Nephron progenitor cell (in vitro differentiated cells): ENCODE results near the gene LYPD8.

ENCODE experiments used
- DNase-seq: peaks from one replicate; pipeline ENCODE4 v3.0.0; 2021
- H3K27ac Mint-ChIP-seq: 2 replicates; pipeline ENCODE4 v1.8.0; 2021; ENCODE audit warnings: mild to moderate bottlenecking, moderate library complexity, mixed read lengths
- H3K27me3 Mint-ChIP-seq: 2 replicates; pipeline ENCODE4 v1.8.0; 2021; ENCODE audit warnings: mild to moderate bottlenecking, low read depth, mixed read lengths; ENCODE audit not compliant: poor library complexity
- H3K36me3 Mint-ChIP-seq: 2 replicates; pipeline ENCODE4 v1.8.0; 2021; ENCODE audit warnings: low read depth, mixed read lengths
- H3K4me1 Mint-ChIP-seq: 2 replicates; pipeline ENCODE4 v1.8.0; 2021; ENCODE audit warnings: mixed read lengths
- H3K4me3 Mint-ChIP-seq: 2 replicates; pipeline ENCODE4 v1.8.0; 2021; ENCODE audit warnings: mild to moderate bottlenecking, moderate library complexity, mixed read lengths
- H3K9me3 Mint-ChIP-seq: 2 replicates; pipeline ENCODE4 v1.8.0; 2021; ENCODE audit warnings: mild to moderate bottlenecking, moderate library complexity, mixed read lengths
- TF ChIP-seq, protein P1 (sequence below): fragments of 200-600 bp; sonication (generic); IDR thresholded peaks from 2 replicates; pipeline ENCODE4 v1.5.0; 2021; ENCODE audit warnings: antibody characterized with exemption

Gene LYPD8

DNA sequence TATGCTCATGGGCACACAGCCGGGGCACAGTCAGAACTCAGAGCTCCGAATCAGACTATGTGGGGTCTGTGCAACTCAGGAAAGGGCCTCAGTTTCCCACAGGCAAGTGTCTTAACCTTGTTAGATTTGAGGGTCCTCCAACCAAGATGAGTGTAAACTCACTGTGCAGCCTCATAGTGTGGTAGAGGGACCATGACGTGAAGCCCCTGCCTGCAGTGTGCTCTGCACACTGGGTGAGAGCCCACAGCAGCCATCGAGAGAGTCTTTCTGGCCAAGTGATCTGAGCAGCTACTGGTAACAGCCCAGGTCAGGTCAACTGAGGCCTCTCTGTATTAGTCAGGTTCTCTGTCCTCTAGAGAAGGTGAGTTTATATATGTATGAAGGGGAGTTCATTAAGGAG, 592 bp upstream of the LYPD8 start:
- no peaks in the 10 kb centered on the region for H3K36me3 Mint-ChIP-seq
- no peaks in the 10 kb centered on the region for H3K4me1 Mint-ChIP-seq
- no peak overlapping the region for H3K4me3 Mint-ChIP-seq
- DNase-seq = no peak
- peaks cover 50% of the 10 kb centered on the region for H3K9me3 Mint-ChIP-seq
- no peak overlapping the region for H3K27ac Mint-ChIP-seq
- H3K27me3 Mint-ChIP-seq = peaks cover 3% of the 10 kb centered on the region
- TF ChIP-seq, protein P1, sequence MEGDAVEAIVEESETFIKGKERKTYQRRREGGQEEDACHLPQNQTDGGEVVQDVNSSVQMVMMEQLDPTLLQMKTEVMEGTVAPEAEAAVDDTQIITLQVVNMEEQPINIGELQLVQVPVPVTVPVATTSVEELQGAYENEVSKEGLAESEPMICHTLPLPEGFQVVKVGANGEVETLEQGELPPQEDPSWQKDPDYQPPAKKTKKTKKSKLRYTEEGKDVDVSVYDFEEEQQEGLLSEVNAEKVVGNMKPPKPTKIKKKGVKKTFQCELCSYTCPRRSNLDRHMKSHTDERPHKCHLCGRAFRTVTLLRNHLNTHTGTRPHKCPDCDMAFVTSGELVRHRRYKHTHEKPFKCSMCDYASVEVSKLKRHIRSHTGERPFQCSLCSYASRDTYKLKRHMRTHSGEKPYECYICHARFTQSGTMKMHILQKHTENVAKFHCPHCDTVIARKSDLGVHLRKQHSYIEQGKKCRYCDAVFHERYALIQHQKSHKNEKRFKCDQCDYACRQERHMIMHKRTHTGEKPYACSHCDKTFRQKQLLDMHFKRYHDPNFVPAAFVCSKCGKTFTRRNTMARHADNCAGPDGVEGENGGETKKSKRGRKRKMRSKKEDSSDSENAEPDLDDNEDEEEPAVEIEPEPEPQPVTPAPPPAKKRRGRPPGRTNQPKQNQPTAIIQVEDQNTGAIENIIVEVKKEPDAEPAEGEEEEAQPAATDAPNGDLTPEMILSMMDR = no peak

DNA sequence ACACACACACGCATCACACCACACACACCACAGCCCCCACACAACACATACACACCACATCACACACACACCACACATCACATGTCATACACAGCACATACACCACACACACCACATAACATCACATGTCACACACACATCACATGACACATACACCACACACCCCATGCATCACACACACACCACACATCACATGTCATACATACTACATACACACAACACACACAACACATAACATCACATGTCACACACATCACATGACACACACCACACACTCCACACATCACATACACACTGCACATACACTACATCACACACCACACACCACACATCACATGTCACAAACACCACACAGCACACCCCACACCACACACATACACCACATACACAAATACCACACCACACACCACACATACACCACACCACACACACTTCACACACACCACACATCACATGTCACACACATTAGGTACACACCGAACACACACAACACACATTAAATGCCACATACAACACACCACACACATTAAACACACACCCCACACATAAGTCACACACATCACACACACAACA, 1.8 kb downstream of the LYPD8 start:
- Mint-ChIP-seq H3K9me3 (peaks cover 47% of the 10 kb centered on the region), H3K36me3 (no peaks in the 10 kb centered on the region), H3K4me3 (no peak overlapping the region), H3K4me1 (no peaks in the 10 kb centered on the region), H3K27ac (no peak overlapping the region), H3K27me3 (peaks cover 2% of the 10 kb centered on the region)
- no peak for DNase-seq
- TF ChIP-seq, protein P1 = no peak

DNA sequence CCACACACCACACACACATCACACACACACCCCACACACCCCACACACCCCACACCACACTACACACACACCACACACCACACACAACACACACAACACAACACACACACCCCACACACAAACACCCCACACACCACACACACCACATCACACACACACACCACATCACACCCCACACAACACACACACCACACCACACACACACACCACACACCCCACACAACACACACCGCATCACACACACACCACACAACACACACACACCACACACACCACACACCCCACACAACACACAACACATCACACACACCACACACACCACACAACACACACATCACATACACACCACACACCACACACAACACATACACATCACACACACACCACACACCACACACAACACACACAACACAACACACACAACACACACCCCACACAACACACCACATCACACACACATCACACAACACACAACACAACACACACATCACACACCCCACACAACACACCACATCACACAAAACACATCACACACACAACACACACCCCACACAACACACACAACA, 2.4 kb downstream of the LYPD8 start:
- Mint-ChIP-seq H3K36me3 (no peaks in the 10 kb centered on the region), H3K4me3 (no peak overlapping the region), H3K9me3 (peaks cover 47% of the 10 kb centered on the region), H3K4me1 (no peaks in the 10 kb centered on the region), H3K27me3 (no peaks in the 10 kb centered on the region), H3K27ac (no peak overlapping the region)
- DNase-seq = no peak
- TF ChIP-seq, protein P1 = no peak

DNA sequence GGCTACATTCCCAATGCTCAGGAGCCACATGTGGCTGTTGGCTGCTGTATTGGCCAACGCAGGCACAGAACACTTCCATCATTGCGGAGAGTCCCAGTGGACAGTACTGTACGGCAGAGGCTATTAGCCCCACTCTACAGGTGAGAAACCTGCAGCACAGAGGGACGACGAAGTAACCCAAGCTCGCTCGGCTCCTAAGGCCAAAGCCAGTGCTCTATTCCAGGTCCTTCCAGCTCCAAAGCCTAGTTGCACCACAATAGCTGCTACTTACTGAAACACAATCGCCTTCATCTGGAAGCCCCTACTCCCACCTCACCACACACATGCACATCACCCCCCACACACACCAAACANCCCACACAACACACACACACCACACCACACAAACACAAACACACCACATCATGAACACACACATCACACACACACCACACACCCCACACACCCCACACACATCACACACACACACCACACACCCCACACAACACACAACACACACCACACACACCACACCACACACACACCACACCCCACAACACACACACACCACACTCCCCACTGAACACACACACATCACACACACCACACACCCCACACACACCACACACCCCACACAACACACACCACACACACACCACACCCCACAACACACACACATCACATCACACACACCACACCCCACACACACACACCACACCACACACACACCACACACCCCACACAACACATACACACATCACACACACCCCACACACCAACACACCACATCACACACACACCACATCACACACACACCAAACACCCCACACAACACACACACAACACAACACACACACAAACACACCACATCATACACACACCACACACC, 3.2 kb downstream of the LYPD8 start:
- TF ChIP-seq, protein P1 = no peak
- peaks cover 39% of the 10 kb centered on the region for H3K9me3 Mint-ChIP-seq
- no peak overlapping the region for H3K27ac Mint-ChIP-seq
- DNase-seq = no peak
- H3K36me3 Mint-ChIP-seq = no peaks in the 10 kb centered on the region
- H3K4me3 Mint-ChIP-seq = no peak overlapping the region
- H3K4me1 Mint-ChIP-seq = no peaks in the 10 kb centered on the region
- H3K27me3 Mint-ChIP-seq = no peaks in the 10 kb centered on the region

DNA sequence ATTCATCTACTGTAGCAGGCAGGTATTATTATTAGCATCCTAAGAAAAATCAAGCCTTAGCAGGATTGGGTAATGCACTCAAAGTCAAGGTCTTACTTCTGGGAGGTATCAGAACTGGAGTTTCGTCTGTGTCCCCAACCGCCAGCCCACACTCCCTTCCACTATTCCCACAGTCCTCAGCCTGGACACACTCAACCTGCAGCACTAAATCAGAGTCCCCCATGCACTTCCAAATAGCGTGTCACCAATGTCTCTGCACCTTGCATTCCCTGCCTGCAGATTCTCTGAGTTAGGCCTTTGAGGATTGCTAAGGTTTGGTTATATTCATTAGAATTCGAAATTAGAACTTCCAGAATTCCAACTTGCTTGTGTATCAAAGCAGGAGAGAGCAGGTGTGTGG, 3.9 kb downstream of the LYPD8 start:
- no peak for DNase-seq
- Mint-ChIP-seq H3K4me3 (no peak overlapping the region), H3K27ac (no peak overlapping the region), H3K36me3 (no peaks in the 10 kb centered on the region), H3K9me3 (peaks cover 32% of the 10 kb centered on the region), H3K27me3 (no peaks in the 10 kb centered on the region), H3K4me1 (no peaks in the 10 kb centered on the region)
- TF ChIP-seq, protein P1 = no peak
